H9 (cell line): Measurements from ENCODE around the gene LORICRIN. TPM values are rescaled to one million over a fixed set of nuclear protein-coding genes. Genes with fewer than 3 reads are reported as not detected.
"Not testable (repeated sequence)": the region's sequence is repeated elsewhere in the genome, so short reads cannot be mapped to it uniquely, and the experiment has no call there.

Source experiments
- DNase-seq: peaks from one replicate; pipeline ENCODE4 v3.0.0-alpha.2; 2017
- H2AFZ ChIP-seq: one replicate; pipeline ENCODE4 v1.6.1; 2013; ENCODE audit warnings: mild to moderate bottlenecking, low read length, control low read depth, moderate library complexity
- H2AK5ac ChIP-seq: 2 replicates; pipeline ENCODE4 v1.6.1; 2013; ENCODE audit warnings: low read length, control low read depth, mixed read lengths; ENCODE audit not compliant: insufficient read length
- H2BK120ac ChIP-seq: one replicate; pipeline ENCODE4 v1.6.1; 2013; ENCODE audit warnings: low read depth, mild to moderate bottlenecking, low read length, control low read depth, inconsistent platforms; ENCODE audit not compliant: poor library complexity, severe bottlenecking
- H2BK12ac ChIP-seq: 2 replicates; pipeline ENCODE4 v1.6.1; 2013; ENCODE audit warnings: low read length, control low read depth, mixed read lengths, low read depth; ENCODE audit not compliant: insufficient read length
- H2BK15ac ChIP-seq: 2 replicates; pipeline ENCODE4 v1.6.1; 2013; ENCODE audit warnings: low read depth, low read length, control low read depth
- H2BK20ac ChIP-seq: one replicate; pipeline ENCODE4 v1.6.1; 2013; ENCODE audit warnings: low read depth, mild to moderate bottlenecking, low read length, control low read depth, inconsistent platforms; ENCODE audit not compliant: poor library complexity, severe bottlenecking
- H2BK5ac ChIP-seq: 2 replicates; pipeline ENCODE4 v1.6.1; 2013; ENCODE audit warnings: low read length, control low read depth, mixed read lengths; ENCODE audit not compliant: insufficient read length
- H3K14ac ChIP-seq: 2 replicates; pipeline ENCODE4 v1.6.1; 2013; ENCODE audit warnings: low read length, control low read depth; ENCODE audit not compliant: insufficient read depth
- H3K18ac ChIP-seq: 2 replicates; pipeline ENCODE4 v1.6.1; 2013; ENCODE audit warnings: low read depth, mild to moderate bottlenecking, mixed read lengths, low read length, control low read depth; ENCODE audit not compliant: insufficient read length
- H3K23ac ChIP-seq: 2 replicates; pipeline ENCODE4 v1.6.1; 2013; ENCODE audit warnings: low read length, control low read depth, mixed read lengths, low read depth; ENCODE audit not compliant: insufficient read length
- H3K23me2 ChIP-seq: 2 replicates; pipeline ENCODE4 v1.6.1; 2013; ENCODE audit warnings: low read depth, mild to moderate bottlenecking, mixed read lengths, low read length, control low read depth; ENCODE audit not compliant: insufficient read length, poor library complexity, severe bottlenecking
- H3K27ac ChIP-seq: 2 replicates; pipeline ENCODE4 v1.5.1; 2013; ENCODE audit warnings: low read length, control low read depth, mixed read lengths, low read depth; ENCODE audit not compliant: insufficient read length
- H3K27me3 ChIP-seq: 2 replicates; pipeline ENCODE4 v1.6.1; 2013; ENCODE audit warnings: low read length, control low read depth, inconsistent platforms; ENCODE audit not compliant: insufficient read depth
- H3K4ac ChIP-seq: 2 replicates; pipeline ENCODE4 v1.6.1; 2013; ENCODE audit warnings: low read depth, mild to moderate bottlenecking, control low read depth, inconsistent platforms, low read length, moderate library complexity
- H3K4me1 ChIP-seq: 2 replicates; pipeline ENCODE4 v1.6.1; 2013; ENCODE audit warnings: low read length, control low read depth, inconsistent platforms; ENCODE audit not compliant: insufficient read depth
- H3K4me2 ChIP-seq: 2 replicates; pipeline ENCODE4 v1.6.1; 2013; ENCODE audit warnings: low read length, control low read depth, mixed read lengths; ENCODE audit not compliant: insufficient read length, insufficient read depth
- H3K56ac ChIP-seq: 2 replicates; pipeline ENCODE4 v1.6.1; 2013; ENCODE audit warnings: low read depth, mild to moderate bottlenecking, mixed read lengths, low read length, control low read depth; ENCODE audit not compliant: insufficient read length
- H3K79me1 ChIP-seq: 2 replicates; pipeline ENCODE4 v1.6.1; 2013; ENCODE audit warnings: low read depth, mild to moderate bottlenecking, moderate library complexity, low read length, control low read depth, inconsistent platforms; ENCODE audit not compliant: insufficient read depth, poor library complexity, severe bottlenecking
- H3K79me2 ChIP-seq: 2 replicates; pipeline ENCODE4 v1.6.1; 2013; ENCODE audit warnings: low read length, control low read depth, inconsistent platforms; ENCODE audit not compliant: insufficient read depth
- H3K9ac ChIP-seq: 2 replicates; pipeline ENCODE4 v1.6.1; 2013; ENCODE audit warnings: low read length, control low read depth, mixed read lengths; ENCODE audit not compliant: insufficient read length; ENCODE audit errors: extremely low read depth
- H3K9me3 ChIP-seq: one replicate; pipeline ENCODE4 v1.6.1; 2013; ENCODE audit warnings: low read depth, low read length, inconsistent platforms; ENCODE audit not compliant: control insufficient read depth
- H3T11ph ChIP-seq: one replicate; pipeline ENCODE4 v1.6.1; 2013; ENCODE audit warnings: mild to moderate bottlenecking, low read length, control low read depth, inconsistent platforms
- H4K20me1 ChIP-seq: one replicate; pipeline ENCODE4 v1.6.1; 2013; ENCODE audit not compliant: control insufficient read depth, insufficient read length, insufficient read depth
- H4K5ac ChIP-seq: 2 replicates; pipeline ENCODE4 v1.6.1; 2013; ENCODE audit warnings: low read depth, mild to moderate bottlenecking, mixed read lengths, low read length, control low read depth; ENCODE audit not compliant: insufficient read length
- H4K8ac ChIP-seq: replicated peaks from 2 replicates; pipeline ENCODE4 v1.6.1; 2013; ENCODE audit warnings: low read length, control low read depth, mixed read lengths, low read depth; ENCODE audit not compliant: insufficient read length
- H4K91ac ChIP-seq: 2 replicates; pipeline ENCODE4 v1.6.1; 2013; ENCODE audit warnings: low read depth, mild to moderate bottlenecking, moderate library complexity, mixed read lengths, low read length, control low read depth; ENCODE audit not compliant: insufficient read length
- H3K27ac Mint-ChIP-seq, 3 experiments: 2 replicates in 2 of 3; 3 replicates in 1 of 3; pipeline ENCODE4 v1.8.0; 2020 to 2021; ENCODE audit warnings: mixed read lengths in 3 of 3, mild to moderate bottlenecking in 1 of 3, moderate library complexity in 1 of 3
- H3K27me3 Mint-ChIP-seq: 2 replicates; pipeline ENCODE4 v1.8.0; 2021; ENCODE audit warnings: low read depth, mild to moderate bottlenecking, moderate library complexity, mixed read lengths
- H3K36me3 Mint-ChIP-seq, 3 experiments: 2 replicates in 2 of 3; 3 replicates in 1 of 3; pipeline ENCODE4 v1.8.0; 2020 to 2021; ENCODE audit warnings: low read depth in 3 of 3, mixed read lengths in 3 of 3; ENCODE audit not compliant: insufficient read depth in 1 of 3
- H3K4me1 Mint-ChIP-seq, 2 experiments: 2 replicates each; pipeline ENCODE4 v1.8.0; 2020; ENCODE audit warnings: mixed read lengths in 2 of 2
- H3K4me3 Mint-ChIP-seq, 2 experiments: 2 replicates in 1 of 2; 3 replicates in 1 of 2; pipeline ENCODE4 v1.8.0; 2020 to 2021; ENCODE audit warnings: mild to moderate bottlenecking in 2 of 2, mixed read lengths in 2 of 2, moderate library complexity in 1 of 2
- H3K9me3 Mint-ChIP-seq, 2 experiments: 2 replicates in 1 of 2; 3 replicates in 1 of 2; pipeline ENCODE4 v1.8.0; 2020; ENCODE audit warnings: mild to moderate bottlenecking in 2 of 2, mixed read lengths in 2 of 2, moderate library complexity in 1 of 2
- WGBS: extraction: QIAGEN DNeasy Blood & Tissue Kit; methylation state at CpG from one replicate; pipeline ENCODE4 v1.1.7; 2013; ENCODE audit warnings: missing lambda C conversion rate, low lambda C conversion rate, mixed read lengths; ENCODE audit not compliant: insufficient read length; ENCODE audit errors: extremely low coverage; 5-methylcytosine and 5-hydroxymethylcytosine counted together
- total RNA-seq: library from RNA; stranded (reverse); gene quantifications from 2 replicates; pipeline ENCODE4 v1.2.1, GENCODE V29; 2021
- TF ChIP-seq, protein P1 (sequence below): fragments of 200-600 bp; sonication (generic); conservative IDR thresholded peaks from 3 replicates; pipeline ENCODE4 v1.8.0; 2021; ENCODE audit warnings: antibody characterized with exemption, mild to moderate bottlenecking

Gene LORICRIN
- total RNA-seq, 1 experiment from 2014 or later: not detected

DNA sequence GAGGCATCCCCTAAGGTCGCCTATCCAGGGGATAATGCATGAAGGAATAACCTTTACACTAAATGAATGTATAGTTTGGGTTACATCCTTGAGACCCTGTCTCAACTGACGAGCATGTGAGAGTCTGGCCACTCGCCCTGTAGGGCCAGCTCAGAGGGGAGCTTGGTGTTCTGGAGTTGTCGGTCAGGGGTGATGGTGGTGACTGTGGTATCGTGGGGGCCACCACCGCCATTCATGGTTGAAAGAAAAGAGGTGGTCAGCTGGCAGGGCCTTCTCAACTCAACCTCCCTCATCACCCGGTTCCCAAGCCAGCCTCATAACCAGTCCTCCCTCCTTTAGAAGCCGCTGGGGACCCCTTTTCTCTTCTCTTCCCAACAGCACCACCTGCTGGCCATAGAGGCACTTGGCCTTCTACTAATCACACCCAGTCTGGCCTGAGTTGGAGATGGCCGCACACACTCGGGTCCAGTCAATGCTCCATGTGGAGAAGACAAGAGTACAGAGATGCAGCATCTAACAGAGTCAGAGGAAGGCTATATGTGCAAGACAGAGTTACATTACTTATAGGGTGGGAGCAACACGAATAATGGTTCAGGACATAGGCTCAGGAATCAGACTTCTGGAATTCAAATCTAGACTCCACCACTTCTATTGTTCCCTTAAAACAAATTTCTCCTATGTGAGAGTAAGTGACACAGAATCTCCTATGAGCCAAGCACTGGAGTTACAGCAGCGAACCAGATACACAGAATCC is 30.2 kb upstream of the LORICRIN start:
- H3K23me2 ChIP-seq, H3K27ac ChIP-seq, H2BK20ac ChIP-seq, H4K5ac ChIP-seq, H3K4me1 ChIP-seq, H3K4me1 Mint-ChIP-seq, H3K9ac ChIP-seq, H2BK5ac ChIP-seq, H3K27me3 ChIP-seq, H3K4me3 Mint-ChIP-seq, H2BK15ac ChIP-seq, H3K9me3 ChIP-seq, H3K56ac ChIP-seq, H3K79me2 ChIP-seq, H4K8ac ChIP-seq, H4K20me1 ChIP-seq, H2BK120ac ChIP-seq, H3T11ph ChIP-seq, H2AK5ac ChIP-seq, H3K27me3 Mint-ChIP-seq, H3K14ac ChIP-seq, H3K18ac ChIP-seq, H2AFZ ChIP-seq, H3K9me3 Mint-ChIP-seq, H2BK12ac ChIP-seq, H3K4ac ChIP-seq, H3K4me2 ChIP-seq, H3K36me3 Mint-ChIP-seq, H3K23ac ChIP-seq, H4K91ac ChIP-seq, H3K27ac Mint-ChIP-seq, H3K79me1 ChIP-seq: not testable (repeated sequence)
- peak; percentile 45 for DNase-seq
- no CpG with 5 or more reads among the region's 12 CpGs for WGBS
- TF ChIP-seq, protein P1, sequence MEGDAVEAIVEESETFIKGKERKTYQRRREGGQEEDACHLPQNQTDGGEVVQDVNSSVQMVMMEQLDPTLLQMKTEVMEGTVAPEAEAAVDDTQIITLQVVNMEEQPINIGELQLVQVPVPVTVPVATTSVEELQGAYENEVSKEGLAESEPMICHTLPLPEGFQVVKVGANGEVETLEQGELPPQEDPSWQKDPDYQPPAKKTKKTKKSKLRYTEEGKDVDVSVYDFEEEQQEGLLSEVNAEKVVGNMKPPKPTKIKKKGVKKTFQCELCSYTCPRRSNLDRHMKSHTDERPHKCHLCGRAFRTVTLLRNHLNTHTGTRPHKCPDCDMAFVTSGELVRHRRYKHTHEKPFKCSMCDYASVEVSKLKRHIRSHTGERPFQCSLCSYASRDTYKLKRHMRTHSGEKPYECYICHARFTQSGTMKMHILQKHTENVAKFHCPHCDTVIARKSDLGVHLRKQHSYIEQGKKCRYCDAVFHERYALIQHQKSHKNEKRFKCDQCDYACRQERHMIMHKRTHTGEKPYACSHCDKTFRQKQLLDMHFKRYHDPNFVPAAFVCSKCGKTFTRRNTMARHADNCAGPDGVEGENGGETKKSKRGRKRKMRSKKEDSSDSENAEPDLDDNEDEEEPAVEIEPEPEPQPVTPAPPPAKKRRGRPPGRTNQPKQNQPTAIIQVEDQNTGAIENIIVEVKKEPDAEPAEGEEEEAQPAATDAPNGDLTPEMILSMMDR: peak; percentile 71
